Measurements from ENCODE around the gene MIB1. TPM values are rescaled to one million over a fixed set of nuclear protein-coding genes. Genes with fewer than 3 reads are reported as not detected.

Gene MIB1
- 10 to 100 TPM; 27.5 to 38.4 (median 35.6) TPM for total RNA-seq
- 47.0 TPM for total RNA-seq (2013)

- DNase-seq: peak; percentile 99
- Histone ChIP-seq H3K4me1 (ENCODE audit: control insufficient read depth, insufficient read depth, low read length) (peaks cover 13% of the 10 kb centered on the region), H3K9me3 (ENCODE audit: control insufficient read depth, insufficient read depth, low read length) (no peaks in the 10 kb centered on the region), H3K27ac (ENCODE audit: low read length) (peak within 1 kb of the TSS; percentile 96), H3K36me3 (ENCODE audit: control insufficient read depth, insufficient read depth, low read length) (no peaks in the 10 kb centered on the region), H3K4me3 (ENCODE audit: low read length) (peak within 1 kb of the TSS; percentile 89), H3K27me3 (ENCODE audit: control insufficient read depth, insufficient read depth, low read length) (no peaks in the 10 kb centered on the region)
- Mint-ChIP-seq H3K27ac (peak within 1 kb of the TSS; percentile 93 to 95), H3K4me3 (peak within 1 kb of the TSS; percentile 97), H3K4me1 (peaks cover 27 to 30% of the 10 kb centered on the region in 2 donors), H3K9me3 (no peaks in the 10 kb centered on the region), H3K27me3 (ENCODE audit: low read depth in 2 of 2) (peaks cover 7 to 10% of the 10 kb centered on the region in 2 donors), H3K36me3 (no peaks in the 10 kb centered on the region)
- intact Hi-C loops (cut with micrococcal nuclease): loop anchor here (1.0 kb wide), 3 partner anchors 36 to 140 kb away; partner anchors contain the start of genes ABHD3 and ESCO1
- TF ChIP-seq CTCF (IDR thresholded peaks at IDR 0.05): no peak
- WGBS (ENCODE audit: insufficient coverage): 0% methylated on average over 76 of the region's 76 CpGs
- ATAC-seq: peak; percentile 92 to 98 (median 92)
Measured at GRCh38 chr18:21740538-21741311, at the start of gene MIB1. TSS of gene MIB1 (plus strand) at chr18:21740792. CDS start at chr18:21741584, 792 bp downstream.

- ATAC-seq (no peak), DNase-seq (no peak)
- Histone ChIP-seq H3K9me3 (ENCODE audit: control insufficient read depth, insufficient read depth, low read length) (peaks cover 6% of the 10 kb centered on the region), H3K36me3 (ENCODE audit: control insufficient read depth, insufficient read depth, low read length) (peaks cover 16% of the 10 kb centered on the region), H3K4me1 (ENCODE audit: control insufficient read depth, insufficient read depth, low read length) (no peaks in the 10 kb centered on the region), H3K27ac (ENCODE audit: low read length) (no peak overlapping the region), H3K4me3 (ENCODE audit: low read length) (no peak overlapping the region), H3K27me3 (ENCODE audit: control insufficient read depth, insufficient read depth, low read length) (no peaks in the 10 kb centered on the region)
- Mint-ChIP-seq H3K4me3 (no peak overlapping the region), H3K9me3 (peaks cover 0 to 3% of the 10 kb centered on the region in 2 donors), H3K36me3 (no peaks in the 10 kb centered on the region), H3K27ac (peak overlapping the region in 1 of 2 donors; percentile 34), H3K27me3 (ENCODE audit: low read depth in 2 of 2) (no peaks in the 10 kb centered on the region), H3K4me1 (peaks cover 13 to 16% of the 10 kb centered on the region in 2 donors)
- WGBS (ENCODE audit: insufficient coverage): 100% methylated on average over 1 of the region's 2 CpGs
- intact Hi-C loops (cut with micrococcal nuclease): no loop called here
- no peak for TF ChIP-seq CTCF (IDR thresholded peaks at IDR 0.05)
Measured at GRCh38 chr18:21693322-21693721, 47.3 kb upstream of the MIB1 start.

GRCh38 chr18:21700528-21701075, 40.0 kb upstream of the MIB1 start:
- intact Hi-C loops (cut with micrococcal nuclease): no loop called here
- ATAC-seq: no peak
- Histone ChIP-seq H3K4me3 (ENCODE audit: low read length) (no peak overlapping the region), H3K36me3 (ENCODE audit: control insufficient read depth, insufficient read depth, low read length) (peaks cover 11% of the 10 kb centered on the region), H3K27ac (ENCODE audit: low read length) (no peak overlapping the region), H3K27me3 (ENCODE audit: control insufficient read depth, insufficient read depth, low read length) (no peaks in the 10 kb centered on the region), H3K4me1 (ENCODE audit: control insufficient read depth, insufficient read depth, low read length) (peaks cover 4% of the 10 kb centered on the region), H3K9me3 (ENCODE audit: control insufficient read depth, insufficient read depth, low read length) (no peaks in the 10 kb centered on the region)
- TF ChIP-seq CTCF (IDR thresholded peaks at IDR 0.05): no peak
- H3K9me3 Mint-ChIP-seq: no peaks in the 10 kb centered on the region
- DNase-seq: no peak
- H3K4me1 Mint-ChIP-seq: peaks cover 29 to 31% of the 10 kb centered on the region in 2 donors
- H3K4me3 Mint-ChIP-seq: no peak overlapping the region
- H3K36me3 Mint-ChIP-seq: no peaks in the 10 kb centered on the region
- 95% methylated on average over 6 of the region's 6 CpGs for WGBS (ENCODE audit: insufficient coverage)
- H3K27ac Mint-ChIP-seq: no peak overlapping the region
- H3K27me3 Mint-ChIP-seq (ENCODE audit: low read depth in 2 of 2): no peaks in the 10 kb centered on the region

Data from natural killer cell (primary cell).